H7 (cell line): Measurements from ENCODE around the gene DNAJC3. TPM values are rescaled to one million over a fixed set of nuclear protein-coding genes. Genes with fewer than 3 reads are reported as not detected.
"Not testable (repeated sequence)": the region's sequence is repeated elsewhere in the genome, so short reads cannot be mapped to it uniquely, and the experiment has no call there.

Experiments
- DNase-seq: peaks from one replicate; pipeline ENCODE4 v3.0.0; 2012
- H3K27me3 ChIP-seq: 2 replicates; pipeline ENCODE4 v1.6.0; 2011; ENCODE audit warnings: mild to moderate bottlenecking, low read length; ENCODE audit not compliant: control insufficient read depth, insufficient read depth
- H3K36me3 ChIP-seq: replicated peaks from 2 replicates; pipeline ENCODE4 v1.5.1; 2011; ENCODE audit warnings: low read length; ENCODE audit not compliant: control insufficient read depth, insufficient read depth
- H3K4me3 ChIP-seq: 2 replicates; pipeline ENCODE4 v1.5.1; 2011; ENCODE audit warnings: low read depth, mild to moderate bottlenecking, control low read depth, low read length, moderate library complexity; ENCODE audit not compliant: insufficient read depth
- total RNA-seq: library from RNA; depleted of rRNA; stranded (reverse); fragments of >200 nt; shearing (Covaris generic); gene quantifications from 2 replicates; pipeline ENCODE4 v1.2.3, GENCODE V29; 2014

Gene DNAJC3
- total RNA-seq, 1 experiment from 2014 or later = 14.0 TPM

DNA sequence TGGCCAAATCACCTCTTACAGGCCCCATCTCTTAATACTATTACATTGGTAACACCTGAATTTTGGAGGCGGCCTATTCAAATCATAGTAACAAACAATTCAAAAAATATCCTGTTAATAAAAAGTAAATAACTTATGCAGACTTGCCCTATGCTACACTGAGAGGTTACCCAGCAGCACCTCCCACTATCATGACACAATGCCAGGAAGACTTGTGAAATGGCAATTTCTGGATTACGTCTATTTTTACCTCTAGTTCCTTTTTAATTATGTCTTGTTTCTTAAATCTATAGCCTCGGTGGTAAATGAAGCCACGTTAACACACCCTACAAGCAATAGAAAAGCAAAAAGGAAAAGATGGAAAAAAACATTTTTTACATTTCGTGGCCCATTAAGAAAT lies 26.2 kb upstream of the DNAJC3 start:
- Histone ChIP-seq H3K4me3 (no peak overlapping the region), H3K27me3 (no peaks in the 10 kb centered on the region; the same call in 1 of the 2 replicates), H3K36me3 (no peaks in the 10 kb centered on the region)
- DNase-seq = no peak

DNA sequence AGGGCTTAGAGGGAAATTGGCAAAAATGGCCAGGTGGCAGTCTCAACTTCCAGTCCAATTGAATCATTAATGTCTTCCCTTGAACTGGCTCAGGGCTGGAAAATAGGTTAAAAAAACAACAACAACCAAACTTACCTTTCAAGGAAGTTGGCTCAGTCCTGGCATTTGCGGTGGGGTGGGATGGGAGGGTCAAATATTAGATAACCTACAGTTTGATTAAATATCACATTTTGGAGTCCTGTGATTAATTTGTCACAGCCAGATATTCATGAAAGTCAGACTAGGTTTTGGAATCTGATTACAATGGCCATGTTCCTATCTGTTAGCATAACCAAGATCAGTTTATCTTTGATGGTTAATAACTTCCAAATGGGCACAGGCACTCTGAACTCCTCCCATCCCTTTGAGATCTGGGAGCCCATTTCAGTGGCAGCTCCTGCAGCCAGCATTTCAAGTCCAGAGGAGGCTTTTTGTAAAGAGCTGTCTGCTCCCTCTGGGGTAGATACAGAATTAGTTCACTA lies 24.6 kb upstream of the DNAJC3 start:
- H3K4me3 ChIP-seq = no peak overlapping the region
- no peaks in the 10 kb centered on the region for H3K36me3 ChIP-seq
- no peak for DNase-seq
- no peaks in the 10 kb centered on the region; the same call in 1 of the 2 replicates for H3K27me3 ChIP-seq

DNA sequence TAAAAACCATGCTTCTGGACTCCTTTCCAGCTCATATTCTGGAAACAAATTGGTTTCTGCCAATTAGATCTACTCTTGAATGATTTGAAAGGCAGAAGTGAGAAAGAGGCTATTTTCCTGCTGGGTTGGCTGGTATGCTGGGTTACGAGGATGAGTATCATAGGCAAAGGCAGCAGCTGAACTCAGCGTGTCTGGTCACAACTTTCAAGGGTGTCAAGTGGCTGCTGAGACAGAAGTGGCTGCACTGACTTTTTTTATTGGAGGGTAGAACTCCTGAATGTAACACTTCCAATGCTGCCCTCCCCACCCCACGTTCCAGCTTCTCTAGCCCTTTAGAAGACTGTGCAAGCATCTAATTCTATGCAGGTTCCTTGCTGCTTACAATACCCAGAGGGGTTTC lies 24.1 kb upstream of the DNAJC3 start:
- Histone ChIP-seq H3K4me3 (no peak overlapping the region), H3K36me3 (no peaks in the 10 kb centered on the region), H3K27me3 (no peaks in the 10 kb centered on the region; the same call in 1 of the 2 replicates)
- no peak for DNase-seq

DNA sequence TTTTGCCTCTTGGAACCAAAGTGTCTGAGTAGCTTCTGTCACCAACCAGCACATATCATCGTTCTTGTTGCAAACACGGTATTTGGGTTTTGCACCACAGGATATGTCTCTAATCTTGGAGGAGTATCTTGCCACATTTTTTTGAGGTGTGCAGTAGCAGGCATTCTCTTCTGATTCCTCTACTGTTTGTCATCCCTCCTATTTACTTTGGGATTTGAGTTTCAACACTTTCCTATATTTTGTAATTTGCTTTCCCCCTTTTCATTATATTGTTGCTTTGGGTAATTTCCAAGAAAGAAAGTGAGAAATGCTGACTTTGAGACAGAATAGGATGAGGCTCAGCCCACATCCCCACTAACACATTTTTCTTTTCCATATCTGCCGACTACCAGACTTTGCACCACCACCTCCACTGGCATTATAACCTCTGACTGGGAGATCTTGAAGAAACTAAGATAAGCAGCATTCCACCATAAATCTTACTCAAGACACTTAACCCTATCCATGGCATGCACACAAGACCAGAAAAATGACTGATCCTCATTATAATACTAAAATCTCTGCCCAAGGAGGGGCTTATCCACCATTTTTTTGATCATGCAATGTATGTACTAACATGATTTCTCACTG lies 20.4 kb upstream of the DNAJC3 start:
- no peaks in the 10 kb centered on the region; the same call in 1 of the 2 replicates for H3K27me3 ChIP-seq
- H3K4me3 ChIP-seq = no peak overlapping the region
- H3K36me3 ChIP-seq = no peaks in the 10 kb centered on the region
- no peak for DNase-seq

GRCh38 chr13:95659500-95659899 lies 17.4 kb upstream of the DNAJC3 start:
- Histone ChIP-seq H3K36me3 (no peaks in the 10 kb centered on the region), H3K4me3 (no peak overlapping the region), H3K27me3 (no peaks in the 10 kb centered on the region)
- DNase-seq = no peak

DNA sequence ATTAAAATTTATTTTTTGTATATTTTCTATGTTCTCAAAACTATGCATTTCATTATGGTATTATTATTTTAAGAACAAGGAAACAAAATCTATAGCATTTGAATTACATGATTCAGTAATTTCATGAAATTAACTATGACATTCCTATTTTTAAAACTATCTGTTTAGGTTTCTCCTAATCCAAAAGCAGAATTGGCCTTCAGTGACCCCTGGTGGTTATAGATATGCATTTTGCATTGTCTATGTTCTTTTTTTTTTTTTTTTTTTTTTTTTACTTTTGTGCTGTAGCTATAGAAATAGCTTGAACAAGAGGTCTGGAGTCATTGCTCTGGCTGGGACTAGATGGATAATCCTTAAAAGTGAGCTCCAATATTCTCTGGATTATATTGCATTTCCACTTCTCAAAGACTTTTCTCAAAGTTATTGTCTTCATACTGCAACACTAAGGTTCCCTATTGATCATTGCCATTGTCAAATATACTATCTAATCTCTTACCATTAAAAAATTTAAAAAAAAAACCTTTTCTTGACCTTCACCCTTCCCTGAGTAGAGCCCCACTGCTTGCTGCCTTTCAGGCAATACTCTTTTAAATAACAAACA lies 15.9 kb upstream of the DNAJC3 start:
- H3K4me3 ChIP-seq = no peak overlapping the region
- no peaks in the 10 kb centered on the region for H3K27me3 ChIP-seq
- H3K36me3 ChIP-seq = no peaks in the 10 kb centered on the region
- no peak for DNase-seq

GRCh38 chr13:95667235-95667634 lies 9.7 kb upstream of the DNAJC3 start:
- not testable (repeated sequence) for DNase-seq, H3K27me3 ChIP-seq, H3K4me3 ChIP-seq, H3K36me3 ChIP-seq

DNA sequence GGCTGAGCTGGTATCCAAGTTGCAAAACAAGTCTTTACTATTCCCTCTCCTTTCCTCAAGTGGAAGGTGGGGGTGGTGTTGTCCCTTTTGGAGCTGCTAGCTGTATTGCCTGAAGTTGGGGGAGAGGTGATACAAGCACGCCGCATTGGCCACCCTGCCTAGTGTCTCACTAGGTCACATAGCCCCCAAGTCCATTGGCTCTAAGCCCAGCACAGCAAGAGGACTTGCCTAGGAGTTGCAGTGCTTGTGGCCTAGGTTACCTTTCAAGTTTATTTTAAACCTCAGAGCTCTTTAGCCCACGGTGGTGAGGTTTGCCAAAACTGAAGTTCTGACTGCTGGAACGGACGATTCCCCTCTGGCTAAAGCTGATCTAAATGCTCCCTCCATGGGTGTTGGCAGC lies 5.3 kb upstream of the DNAJC3 start:
- H3K4me3 ChIP-seq = no peak overlapping the region
- DNase-seq = no peak
- no peaks in the 10 kb centered on the region for H3K36me3 ChIP-seq
- no peaks in the 10 kb centered on the region for H3K27me3 ChIP-seq

- DNase-seq = peak; percentile 61
- Histone ChIP-seq H3K36me3 (no peaks in the 10 kb centered on the region), H3K4me3 (peak overlapping the region; percentile 66), H3K27me3 (no peaks in the 10 kb centered on the region)
These were observed 706 bp upstream of the DNAJC3 start for GRCh38 chr13:95676105-95676761.

GRCh38 chr13:95677564-95678266 lies 776 bp downstream of the DNAJC3 start:
- no peak for DNase-seq
- H3K36me3 ChIP-seq = no peaks in the 10 kb centered on the region
- H3K4me3 ChIP-seq = peak overlapping the region; percentile 77
- no peaks in the 10 kb centered on the region for H3K27me3 ChIP-seq

GRCh38 chr13:95678967-95679366 lies 2.0 kb downstream of the DNAJC3 start:
- no peak overlapping the region for H3K4me3 ChIP-seq
- H3K27me3 ChIP-seq = no peaks in the 10 kb centered on the region
- H3K36me3 ChIP-seq = no peaks in the 10 kb centered on the region
- no peak for DNase-seq

- Histone ChIP-seq H3K36me3 (no peaks in the 10 kb centered on the region), H3K4me3 (no peak overlapping the region), H3K27me3 (no peaks in the 10 kb centered on the region)
- DNase-seq = no peak
These were observed 2.8 kb downstream of the DNAJC3 start for GRCh38 chr13:95679722-95680121.

- H3K27me3 ChIP-seq = no peaks in the 10 kb centered on the region
- H3K36me3 ChIP-seq = no peaks in the 10 kb centered on the region
- DNase-seq = peak; percentile 35
- H3K4me3 ChIP-seq = no peak overlapping the region
These were observed 7.5 kb downstream of the DNAJC3 start for GRCh38 chr13:95684418-95684817.

GRCh38 chr13:95684960-95685359 lies 8.0 kb downstream of the DNAJC3 start:
- DNase-seq, H3K4me3 ChIP-seq, H3K36me3 ChIP-seq, H3K27me3 ChIP-seq: not testable (repeated sequence)

DNA sequence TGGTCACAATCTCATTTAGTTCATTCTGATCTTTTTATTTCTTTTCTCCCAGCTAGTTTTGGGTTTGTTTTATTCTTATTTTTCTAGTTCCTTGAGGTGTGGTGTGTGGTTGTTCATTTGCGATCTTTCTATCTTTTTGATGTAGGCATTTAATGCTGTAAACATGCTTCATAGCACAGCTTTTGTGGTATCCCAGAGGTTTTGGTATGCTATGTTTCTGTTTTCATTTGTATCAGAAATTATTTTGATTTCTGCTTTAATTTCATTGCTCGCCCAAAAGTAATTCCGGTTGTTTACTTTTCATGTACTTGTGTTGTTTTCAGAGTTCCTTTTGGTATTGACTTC lies 12.6 kb downstream of the DNAJC3 start:
- Histone ChIP-seq H3K36me3 (no peaks in the 10 kb centered on the region), H3K4me3 (no peak overlapping the region), H3K27me3 (no peaks in the 10 kb centered on the region)
- no peak for DNase-seq
